Thyroid gland (tissue), 4 donors: ENCODE results near the gene RARB. TPM values are rescaled to one million over a fixed set of nuclear protein-coding genes. Genes with fewer than 3 reads are reported as not detected.

Experiments used
- DNase-seq, 2 donors: peaks; one replicate each; pipeline ENCODE4 v3.0.0-alpha.2; 2019
- H3K27ac ChIP-seq, 3 donors: fragments of 200-600 bp; sonication (generic); 1 replicate in 2 of 3; 2 replicates in 1 of 3; pipeline ENCODE4 v1.5.1; 2016 to 2019; ENCODE audit warnings: mild to moderate bottlenecking in 1 of 3, moderate library complexity in 1 of 3
- H3K27me3 ChIP-seq: fragments of 200-600 bp; sonication (generic); one replicate; pipeline ENCODE4 v1.5.1; 2019
- H3K36me3 ChIP-seq, 2 donors: fragments of 200-600 bp; sonication (generic); one replicate each; pipeline ENCODE4 v1.5.1; 2016 to 2019
- H3K4me1 ChIP-seq, 2 donors: fragments of 200-600 bp; sonication (generic); one replicate each; pipeline ENCODE4 v1.5.1; 2017 to 2019
- H3K4me3 ChIP-seq, 3 donors: fragments of 200-600 bp; sonication (generic); replicated peaks in 1 of 3; 1 replicate in 2 of 3; 2 replicates in 1 of 3; pipeline ENCODE4 v1.5.1; 2016; ENCODE audit warnings: mild to moderate bottlenecking in 1 of 3
- H3K9me3 ChIP-seq: fragments of 200-600 bp; sonication (generic); one replicate; pipeline ENCODE4 v1.5.1; 2017
- CTCF ChIP-seq, 6 experiments: fragments of 200-600 bp in 3 of 6; fragments of 450-650 bp in 3 of 6; sonication (generic) in 3 of 6; IDR thresholded peaks; one replicate each; pipeline ENCODE4 v1.5.1; 2016 to 2019; ENCODE audit warnings: antibody characterized with exemption in 6 of 6, mild to moderate bottlenecking in 2 of 6, inconsistent platforms in 1 of 6, moderate library complexity in 1 of 6
- POLR2A ChIP-seq, 2 donors: fragments of 450-650 bp; IDR thresholded peaks; one replicate each; pipeline ENCODE4 v1.6.1; 2017; ENCODE audit warnings: antibody characterized with exemption in 2 of 2, mild to moderate bottlenecking in 2 of 2, moderate library complexity in 1 of 2
- whole genome bisulfite sequencing, 2 donors: methylation state at CpG; one replicate each; pipeline ENCODE4 v1.1.5; 2017; 5-methylcytosine and 5-hydroxymethylcytosine counted together
- intact Hi-C: fragments of 100-400 bp; cut with DNase I; formaldehyde crosslinking; loops from one replicate; pipeline ENCODE4 v1.15.1; 2023
- total RNA-seq, 4 donors: library from RNA; depleted of rRNA; stranded (reverse); fragments of >200 nt; gene quantifications; one replicate each; pipeline ENCODE4 v1.2.3, GENCODE V29; 2016

RARB gene
- total RNA-seq, 4 donors from 2014 or later: 13.6 to 31.5 (median 20.5) TPM

GRCh38 chr3:25489858-25490593, 62.0 kb downstream of the RARB start:
- DNase-seq: no peak
- Histone ChIP-seq H3K4me1 (peaks cover 0 to 4% of the 10 kb centered on the region in 2 donors), H3K27ac (no peak overlapping the region), H3K36me3 (no peaks in the 10 kb centered on the region), H3K4me3 (no peak overlapping the region), H3K9me3 (no peaks in the 10 kb centered on the region), H3K27me3 (no peaks in the 10 kb centered on the region)
- no peak for TF ChIP-seq POLR2A (IDR thresholded peaks at IDR 0.05)
- TF ChIP-seq CTCF (IDR thresholded peaks at IDR 0.05): no peak
- intact Hi-C loops: no loop called here
- 73 to 84% methylated on average over 7 of the region's 7 CpGs for WGBS, 2 donors

- DNase-seq: no peak
- intact Hi-C loops: no loop called here
- no peak overlapping the region for H3K27ac ChIP-seq
- peaks cover 0 to 4% of the 10 kb centered on the region in 2 donors for H3K4me1 ChIP-seq
- no peak for TF ChIP-seq POLR2A (IDR thresholded peaks at IDR 0.05)
- no peak for TF ChIP-seq CTCF (IDR thresholded peaks at IDR 0.05)
- H3K9me3 ChIP-seq: no peaks in the 10 kb centered on the region
- H3K36me3 ChIP-seq: no peaks in the 10 kb centered on the region
- WGBS, 2 donors: 66 to 73% methylated on average over 3 of the region's 3 CpGs
- no peaks in the 10 kb centered on the region for H3K27me3 ChIP-seq
- no peak overlapping the region for H3K4me3 ChIP-seq
Observed at GRCh38 chr3:25493246-25493645, 65.2 kb downstream of the RARB start.

- 75 to 96% methylated on average over 1 of the region's 1 CpG for WGBS, 2 donors
- DNase-seq: no peak
- Histone ChIP-seq H3K4me1 (no peaks in the 10 kb centered on the region), H3K4me3 (no peak overlapping the region), H3K36me3 (no peaks in the 10 kb centered on the region), H3K9me3 (no peaks in the 10 kb centered on the region), H3K27me3 (no peaks in the 10 kb centered on the region), H3K27ac (no peak overlapping the region)
- intact Hi-C loops: no loop called here
- TF ChIP-seq CTCF (IDR thresholded peaks at IDR 0.05) (no peak), POLR2A (IDR thresholded peaks at IDR 0.05) (no peak)
Observed at GRCh38 chr3:25493786-25494185, 65.7 kb downstream of the RARB start.

GRCh38 chr3:25495304-25495703, 67.2 kb downstream of the RARB start:
- DNase-seq: no peak
- WGBS, 2 donors: 93 to 97% methylated on average over 1 of the region's 1 CpG
- no peaks in the 10 kb centered on the region for H3K4me1 ChIP-seq
- no peak for TF ChIP-seq CTCF (IDR thresholded peaks at IDR 0.05)
- TF ChIP-seq POLR2A (IDR thresholded peaks at IDR 0.05): no peak
- no peaks in the 10 kb centered on the region for H3K36me3 ChIP-seq
- no peaks in the 10 kb centered on the region for H3K9me3 ChIP-seq
- intact Hi-C loops: no loop called here
- H3K27me3 ChIP-seq: no peaks in the 10 kb centered on the region
- H3K27ac ChIP-seq: no peak overlapping the region
- H3K4me3 ChIP-seq: no peak overlapping the region

GRCh38 chr3:25495726-25496253, 67.7 kb downstream of the RARB start:
- H3K9me3 ChIP-seq: no peaks in the 10 kb centered on the region
- H3K4me1 ChIP-seq: no peaks in the 10 kb centered on the region
- no peak overlapping the region for H3K4me3 ChIP-seq
- no peaks in the 10 kb centered on the region for H3K27me3 ChIP-seq
- 94% methylated on average over 5 of the region's 5 CpGs for WGBS, 2 donors
- no peak overlapping the region for H3K27ac ChIP-seq
- H3K36me3 ChIP-seq: no peaks in the 10 kb centered on the region
- intact Hi-C loops: no loop called here
- no peak for TF ChIP-seq POLR2A (IDR thresholded peaks at IDR 0.05)
- no peak for DNase-seq
